ENCODE results near the gene ZSWIM5.

GRCh38 chr1:45012639-45013278 is 193.6 kb downstream of the ZSWIM5 start:
- no peak for TF ChIP-seq EZH2 (IDR thresholded peaks at IDR 0.05; ENCODE audit: borderline replicate concordance, low read length)
- TF ChIP-seq CTCF (conservative IDR thresholded peaks at IDR 0.05 in 1 of 2, IDR thresholded peaks at IDR 0.05 in 1 of 2; ENCODE audit: extremely low read depth in 1 of 2, insufficient read depth in 1 of 2, low read depth in 1 of 2, low read length in 2 of 2), result no peak
